ENCODE data around the gene CCSAP. TPM values are rescaled to one million over a fixed set of nuclear protein-coding genes. Genes with fewer than 3 reads are reported as not detected.

CCSAP gene
- total RNA-seq, 1 experiment from 2014 or later = 8.5 TPM

GRCh38 chr1:229364207-229365065 lies 21.6 kb upstream of the CCSAP start:
- Mint-ChIP-seq H3K27me3 (ENCODE audit: low read depth) (peaks cover 13% of the 10 kb centered on the region), H3K36me3 (ENCODE audit: insufficient read depth in 1 of 3, low read depth in 3 of 3) (no peaks in the 10 kb centered on the region), H3K4me1 (peaks cover 21 to 22% of the 10 kb centered on the region in 2 experiments), H3K4me3 (no peak overlapping the region), H3K27ac (no peak overlapping the region), H3K9me3 (peaks cover 0 to 4% of the 10 kb centered on the region in 2 experiments; a peak in 1 of 5 replicates)
- H3K79me1 ChIP-seq (ENCODE audit: insufficient read depth, low read depth, low read length, poor library complexity, severe bottlenecking) = no peaks in the 10 kb centered on the region
- H3K27me3 ChIP-seq (ENCODE audit: insufficient read depth, low read length) = no peaks in the 10 kb centered on the region
- no peak overlapping the region for H2AK5ac ChIP-seq (ENCODE audit: insufficient read length, low read length)
- H2AFZ ChIP-seq (ENCODE audit: low read length) = no peak overlapping the region
- H4K8ac ChIP-seq (replicated peaks; ENCODE audit: insufficient read length, low read depth, low read length) = no peak overlapping the region
- no peak overlapping the region for H3K27ac ChIP-seq (ENCODE audit: insufficient read length, low read depth, low read length)
- no CpG with 5 or more reads among the region's 12 CpGs for WGBS (ENCODE audit: extremely low coverage, insufficient read length, low lambda C conversion rate)
- no peaks in the 10 kb centered on the region for H3K79me2 ChIP-seq (ENCODE audit: insufficient read depth, low read length)
- no peak overlapping the region for H3K56ac ChIP-seq (ENCODE audit: insufficient read length, low read depth, low read length)
- H3K4me1 ChIP-seq (ENCODE audit: insufficient read depth, low read length) = peaks cover 6% of the 10 kb centered on the region
- H3T11ph ChIP-seq (ENCODE audit: low read length) = no peak overlapping the region
- no peak for DNase-seq
- no peak overlapping the region for H2BK120ac ChIP-seq (ENCODE audit: low read depth, low read length, poor library complexity, severe bottlenecking)
- H4K20me1 ChIP-seq (ENCODE audit: control insufficient read depth, insufficient read depth, insufficient read length) = no peaks in the 10 kb centered on the region
- no peak overlapping the region for H2BK5ac ChIP-seq (ENCODE audit: insufficient read length, low read length)
- no peak overlapping the region for H2BK15ac ChIP-seq (ENCODE audit: low read depth, low read length)
- no peak for TF ChIP-seq CTCF (conservative IDR thresholded peaks at IDR 0.05)
- no peaks in the 10 kb centered on the region for H3K23me2 ChIP-seq (ENCODE audit: insufficient read length, low read depth, low read length, poor library complexity, severe bottlenecking)
- no peak overlapping the region for H2BK20ac ChIP-seq (ENCODE audit: low read depth, low read length, poor library complexity, severe bottlenecking)
- no peak overlapping the region for H4K91ac ChIP-seq (ENCODE audit: insufficient read length, low read depth, low read length)
- H3K9ac ChIP-seq (ENCODE audit: extremely low read depth, insufficient read length, low read length) = no peak overlapping the region
- no peak overlapping the region for H3K14ac ChIP-seq (ENCODE audit: insufficient read depth, low read length)
- H3K23ac ChIP-seq (ENCODE audit: insufficient read length, low read depth, low read length) = no peak overlapping the region
- H3K18ac ChIP-seq (ENCODE audit: insufficient read length, low read depth, low read length) = no peak overlapping the region
- H4K5ac ChIP-seq (ENCODE audit: insufficient read length, low read depth, low read length) = no peak overlapping the region
- no peaks in the 10 kb centered on the region for H3K9me3 ChIP-seq (ENCODE audit: control insufficient read depth, low read depth, low read length)
- H2BK12ac ChIP-seq (ENCODE audit: insufficient read length, low read depth, low read length) = no peak overlapping the region
- H3K4ac ChIP-seq (ENCODE audit: low read depth, low read length) = no peak overlapping the region
- H3K4me2 ChIP-seq (ENCODE audit: insufficient read depth, insufficient read length, low read length) = no peak overlapping the region
